AG04450 (cell line): ENCODE data around the gene CALHM1. TPM values are rescaled to one million over a fixed set of nuclear protein-coding genes. Genes with fewer than 3 reads are reported as not detected.

ENCODE experiments used
- CTCF ChIA-PET: fragments of 300-600, 350-600 bp; formaldehyde crosslinking; extraction: SDS; loops from one replicate; lab custom pipeline; 2022; ENCODE audit warnings: antibody characterized with exemption, inconsistent platforms; lab: Charles Lee
- POLR2A ChIA-PET: fragments of 350-600 bp; formaldehyde crosslinking; extraction: SDS; loops from one replicate; lab custom pipeline; 2021; ENCODE audit warnings: antibody characterized with exemption, inconsistent platforms; lab: Yijun Ruan, JAX
- DNase-seq: peaks from one replicate; pipeline ENCODE4 v3.0.0-alpha.2; 2011; ENCODE audit warnings: low read depth, low spot score
- H3K27ac ChIP-seq: one replicate; pipeline ENCODE4 v1.5.1; 2012; ENCODE audit warnings: low read depth, low read length, control low read depth
- H3K27me3 ChIP-seq: one replicate; pipeline ENCODE4 v1.6.0; 2012; ENCODE audit warnings: low read length; ENCODE audit not compliant: control insufficient read depth, insufficient read depth
- H3K4me3 ChIP-seq: 2 replicates; pipeline ENCODE4 v1.5.1; 2011; ENCODE audit warnings: mild to moderate bottlenecking, low read depth, low read length, control low read depth
- H3K9me3 ChIP-seq: 2 replicates; pipeline ENCODE4 v1.5.1; 2012; ENCODE audit warnings: low read length; ENCODE audit not compliant: control insufficient read depth, insufficient read depth
- CTCF ChIP-seq: IDR thresholded peaks from 2 replicates; pipeline ENCODE4 v1.5.1; 2011; ENCODE audit warnings: low read depth, low read length, control low read depth, inconsistent platforms
- polyA plus RNA-seq: library from polyadenylated mRNA; depleted of rRNA; stranded (reverse); fragments of >200 nt; gene quantifications from 2 replicates; pipeline ENCODE4 v1.2.3, GENCODE V29; 2011

The CALHM1 gene
- polyA plus RNA-seq, 1 experiment, result not detected

GRCh38 chr10:103493362-103493915 is 34.7 kb upstream of the CALHM1 start, which contains the start of gene NEURL1:
Gene NEURL1, plus strand, starts transcription at chr10:103493705. Its CDS starts 683 bp downstream, at chr10:103494388.
- no peak for TF ChIP-seq CTCF
- ChIA-PET CTCF (interaction anchor here (1.6 kb wide), 1 partner anchor 193 kb away, joined by 7 read pairs; no protein-coding TSS in a partner anchor), POLR2A (no interaction called here)
- DNase-seq, result no peak
- no peak within 1 kb of the TSS for H3K27ac ChIP-seq
- H3K9me3 ChIP-seq, result no peaks in the 10 kb centered on the region; the same call in 1 of the 2 replicates
- H3K27me3 ChIP-seq, result peaks cover 52% of the 10 kb centered on the region
- peak within 1 kb of the TSS; percentile 44 for H3K4me3 ChIP-seq

GRCh38 chr10:103492655-103493261 is 34.1 kb upstream of the CALHM1 start:
- ChIA-PET POLR2A (interaction anchor here (0.6 kb wide), 1 partner anchor 97 kb away, joined by 3 read pairs; the partner anchor contains the start of genes ATP5MK and PDCD11), CTCF (interaction anchor here (0.6 to 2.6 kb wide), 6 partner anchors 8 to 194 kb away, joined by 3 to 10 read pairs (median 4); no protein-coding TSS in a partner anchor)
- no peak overlapping the region for H3K27ac ChIP-seq
- H3K9me3 ChIP-seq, result no peaks in the 10 kb centered on the region; the same call in 1 of the 2 replicates
- TF ChIP-seq CTCF, result no peak
- H3K27me3 ChIP-seq, result peaks cover 49% of the 10 kb centered on the region
- no peak overlapping the region for H3K4me3 ChIP-seq
- no peak for DNase-seq

- POLR2A ChIA-PET, result interaction anchor here (0.6 kb wide), 2 partner anchors 40 to 96 kb away, joined by 3 read pairs; partner anchors contain the start of genes ATP5MK and PDCD11
- no peak overlapping the region for H3K27ac ChIP-seq
- CTCF ChIA-PET, result interaction anchor here (0.6 to 2.6 kb wide), 6 partner anchors 9 to 195 kb away, joined by 3 to 10 read pairs (median 4); no protein-coding TSS in a partner anchor
- no peak for TF ChIP-seq CTCF
- no peaks in the 10 kb centered on the region; the same call in 1 of the 2 replicates for H3K9me3 ChIP-seq
- no peak overlapping the region for H3K4me3 ChIP-seq
- H3K27me3 ChIP-seq, result peaks cover 40% of the 10 kb centered on the region
- peak; percentile 92 for DNase-seq
Measured at GRCh38 chr10:103491729-103492364, 33.1 kb upstream of the CALHM1 start.

GRCh38 chr10:103490986-103491314 is 32.2 kb upstream of the CALHM1 start:
- H3K9me3 ChIP-seq, result no peaks in the 10 kb centered on the region; the same call in 1 of the 2 replicates
- ChIA-PET POLR2A (no interaction called here), CTCF (interaction anchor here (1.1 to 2.6 kb wide), 2 partner anchors 52 to 75 kb away, joined by 4 to 10 read pairs; no protein-coding TSS in a partner anchor)
- H3K27me3 ChIP-seq, result peaks cover 36% of the 10 kb centered on the region
- DNase-seq, result no peak
- H3K4me3 ChIP-seq, result no peak overlapping the region
- no peak overlapping the region for H3K27ac ChIP-seq
- TF ChIP-seq CTCF, result no peak
